DOHH2 (cell line): ENCODE measurements around the gene RANBP10.

Experiments used
- H3F3A ChIP-seq: fragments of 200-600 bp; sonication (generic), shearing (Covaris generic); 2 replicates; pipeline ENCODE4 v1.6.0; 2016; ENCODE audit warnings: antibody characterized with exemption, mild to moderate bottlenecking; ENCODE audit not compliant: control insufficient read depth, insufficient read depth
- H3K27ac ChIP-seq: fragments of 200-600 bp; sonication (generic); 2 replicates; pipeline ENCODE4 v1.5.1; 2014; ENCODE audit warnings: low read depth, mild to moderate bottlenecking, low read length, moderate library complexity
- H3K27me3 ChIP-seq: fragments of 200-600 bp; sonication (generic); 2 replicates; pipeline ENCODE4 v1.6.1; 2014; ENCODE audit warnings: mild to moderate bottlenecking, low read length, mixed read lengths; ENCODE audit not compliant: control insufficient read depth
- H3K36me3 ChIP-seq: fragments of 200-600 bp; sonication (generic); 2 replicates; pipeline ENCODE4 v1.6.1; 2014; ENCODE audit warnings: mild to moderate bottlenecking, low read length, moderate library complexity, mixed read lengths; ENCODE audit not compliant: control insufficient read depth
- H3K4me1 ChIP-seq: fragments of 200-600 bp; sonication (generic); 2 replicates; pipeline ENCODE4 v1.6.1; 2014; ENCODE audit warnings: mild to moderate bottlenecking, low read length, mixed read lengths; ENCODE audit not compliant: control insufficient read depth
- H3K4me2 ChIP-seq: fragments of 200-600 bp; sonication (generic); 2 replicates; pipeline ENCODE4 v1.6.0; 2014; ENCODE audit warnings: mild to moderate bottlenecking, low read length, moderate library complexity
- H3K4me3 ChIP-seq: fragments of 200-600 bp; sonication (generic); 2 replicates; pipeline ENCODE4 v1.5.1; 2014; ENCODE audit warnings: mild to moderate bottlenecking, low read length, mixed read lengths
- H3K79me2 ChIP-seq: fragments of 200-600 bp; sonication (generic); 2 replicates; pipeline ENCODE4 v1.6.1; 2014; ENCODE audit warnings: mild to moderate bottlenecking, low read length, mixed read lengths; ENCODE audit not compliant: control insufficient read depth
- H3K9me2 ChIP-seq: fragments of 200-600 bp; sonication (generic); replicated peaks from 2 replicates; pipeline ENCODE4 v1.6.1; 2014; ENCODE audit warnings: mild to moderate bottlenecking, low read length, mixed read lengths; ENCODE audit not compliant: control insufficient read depth
- H3K9me3 ChIP-seq: fragments of 200-600 bp; sonication (generic); 2 replicates; pipeline ENCODE4 v1.6.1; 2014; ENCODE audit warnings: antibody characterized with exemption, low read length, mixed read lengths; ENCODE audit not compliant: control insufficient read depth, insufficient read depth
- H4K20me1 ChIP-seq: fragments of 200-600 bp; sonication (generic); 2 replicates; pipeline ENCODE4 v1.6.0; 2014; ENCODE audit warnings: low read depth, mild to moderate bottlenecking, antibody characterized with exemption, low read length, moderate library complexity; ENCODE audit not compliant: control insufficient read depth, insufficient read depth
- EZH2phosphoT487 ChIP-seq: fragments of 200-600 bp; sonication (generic); IDR thresholded peaks from 2 replicates; pipeline ENCODE4 v1.6.1; 2017; ENCODE audit warnings: borderline replicate concordance, mild to moderate bottlenecking, antibody characterized with exemption, low read length, moderate library complexity, mixed read lengths
- TF ChIP-seq, protein P1 (sequence below): fragments of 200-600 bp; sonication (generic); IDR thresholded peaks from one replicate; pipeline ENCODE4 v1.5.1; 2014; ENCODE audit warnings: antibody characterized with exemption, mild to moderate bottlenecking, low read depth, low read length; ENCODE audit not compliant: poor library complexity, severe bottlenecking

The RANBP10 gene

DNA sequence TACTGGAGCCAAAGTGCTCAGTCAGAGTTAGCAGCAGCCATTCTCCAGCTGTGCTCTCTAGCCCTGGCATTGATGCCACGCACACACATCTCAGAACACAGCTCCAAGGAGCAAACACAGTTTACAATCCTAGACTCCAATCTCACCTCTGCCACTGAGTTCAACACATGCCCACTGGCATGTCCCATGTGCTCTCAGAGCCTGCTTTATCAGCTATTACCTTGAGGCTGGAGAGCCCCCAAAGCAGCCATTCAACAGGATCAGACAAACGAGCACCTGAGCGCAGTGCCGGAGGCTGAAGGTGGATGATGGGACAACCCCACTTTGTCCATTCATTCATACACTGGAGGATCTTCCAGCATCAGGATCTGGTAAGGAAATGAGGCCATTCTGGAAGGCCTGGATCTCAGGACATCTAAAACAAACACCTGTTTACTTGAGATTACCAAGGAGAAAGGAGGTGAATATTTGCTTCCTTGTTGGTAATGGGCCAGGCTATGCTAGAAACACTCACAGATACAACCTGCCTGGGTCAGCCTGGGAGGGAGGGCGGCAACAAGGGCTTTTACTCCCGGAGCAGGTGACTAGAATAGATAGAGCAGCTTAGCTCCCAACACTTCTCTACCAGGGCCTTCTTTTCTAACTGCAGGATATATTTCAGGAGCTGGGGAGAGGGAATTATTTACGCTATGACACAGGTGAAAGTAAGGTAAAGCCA lies 25.4 kb downstream of the RANBP10 start:
- no peak overlapping the region for H3K4me2 ChIP-seq
- peaks cover 11% of the 10 kb centered on the region for H3K79me2 ChIP-seq
- H3K27me3 ChIP-seq, result no peaks in the 10 kb centered on the region
- H3K9me3 ChIP-seq, result no peaks in the 10 kb centered on the region
- no peak overlapping the region for H3K4me3 ChIP-seq
- no peaks in the 10 kb centered on the region for H4K20me1 ChIP-seq
- no peak overlapping the region for H3K27ac ChIP-seq
- H3K9me2 ChIP-seq, result no peaks in the 10 kb centered on the region
- no peaks in the 10 kb centered on the region for H3F3A ChIP-seq
- peaks cover 2% of the 10 kb centered on the region for H3K4me1 ChIP-seq
- TF ChIP-seq EZH2phosphoT487, result no peak
- TF ChIP-seq, protein P1, sequence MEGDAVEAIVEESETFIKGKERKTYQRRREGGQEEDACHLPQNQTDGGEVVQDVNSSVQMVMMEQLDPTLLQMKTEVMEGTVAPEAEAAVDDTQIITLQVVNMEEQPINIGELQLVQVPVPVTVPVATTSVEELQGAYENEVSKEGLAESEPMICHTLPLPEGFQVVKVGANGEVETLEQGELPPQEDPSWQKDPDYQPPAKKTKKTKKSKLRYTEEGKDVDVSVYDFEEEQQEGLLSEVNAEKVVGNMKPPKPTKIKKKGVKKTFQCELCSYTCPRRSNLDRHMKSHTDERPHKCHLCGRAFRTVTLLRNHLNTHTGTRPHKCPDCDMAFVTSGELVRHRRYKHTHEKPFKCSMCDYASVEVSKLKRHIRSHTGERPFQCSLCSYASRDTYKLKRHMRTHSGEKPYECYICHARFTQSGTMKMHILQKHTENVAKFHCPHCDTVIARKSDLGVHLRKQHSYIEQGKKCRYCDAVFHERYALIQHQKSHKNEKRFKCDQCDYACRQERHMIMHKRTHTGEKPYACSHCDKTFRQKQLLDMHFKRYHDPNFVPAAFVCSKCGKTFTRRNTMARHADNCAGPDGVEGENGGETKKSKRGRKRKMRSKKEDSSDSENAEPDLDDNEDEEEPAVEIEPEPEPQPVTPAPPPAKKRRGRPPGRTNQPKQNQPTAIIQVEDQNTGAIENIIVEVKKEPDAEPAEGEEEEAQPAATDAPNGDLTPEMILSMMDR, result no peak
- H3K36me3 ChIP-seq, result no peaks in the 10 kb centered on the region

DNA sequence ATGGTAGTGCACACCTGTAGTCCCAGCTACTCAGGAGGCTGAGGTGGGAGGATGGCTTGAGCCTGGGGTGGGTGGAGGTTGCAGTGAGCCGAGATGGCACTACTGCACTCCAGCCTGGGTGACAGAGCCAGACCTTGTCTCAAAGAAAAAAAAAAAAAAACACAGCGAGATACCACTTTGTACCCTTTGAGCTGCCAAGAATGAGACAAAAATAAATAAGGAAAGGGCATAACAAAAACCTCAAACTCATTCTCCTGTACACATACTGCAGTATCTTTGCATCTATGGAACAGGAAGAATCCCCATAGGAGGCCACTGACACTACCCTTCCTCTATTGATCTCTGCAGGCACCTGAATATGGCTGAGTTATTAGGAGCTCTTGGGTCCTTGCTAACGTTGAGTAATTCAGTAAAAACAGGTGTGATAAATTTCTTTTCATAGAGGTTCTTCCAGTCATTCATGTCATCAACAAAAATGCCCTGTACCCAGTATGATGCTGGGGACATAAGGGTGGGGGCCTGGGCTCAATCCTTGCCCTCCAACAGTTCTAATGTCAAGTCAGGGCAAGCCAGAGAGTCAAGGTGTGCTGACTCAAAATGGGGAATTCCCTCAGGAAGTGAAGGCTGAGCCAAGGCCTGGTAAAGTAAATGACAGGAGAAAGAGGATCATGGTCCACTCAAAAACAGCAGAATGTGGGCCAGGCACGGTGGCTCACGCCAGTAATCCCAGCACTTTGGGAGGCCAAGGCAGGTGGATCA lies 26.9 kb downstream of the RANBP10 start:
- no peaks in the 10 kb centered on the region for H3F3A ChIP-seq
- H3K4me3 ChIP-seq, result no peak overlapping the region
- no peak overlapping the region for H3K4me2 ChIP-seq
- TF ChIP-seq, protein P1, result no peak
- TF ChIP-seq EZH2phosphoT487, result no peak
- H3K27ac ChIP-seq, result no peak overlapping the region
- no peaks in the 10 kb centered on the region for H3K27me3 ChIP-seq
- no peaks in the 10 kb centered on the region for H4K20me1 ChIP-seq
- no peaks in the 10 kb centered on the region for H3K9me3 ChIP-seq
- no peaks in the 10 kb centered on the region for H3K4me1 ChIP-seq
- H3K9me2 ChIP-seq, result no peaks in the 10 kb centered on the region
- no peaks in the 10 kb centered on the region for H3K36me3 ChIP-seq
- H3K79me2 ChIP-seq, result peaks cover 11% of the 10 kb centered on the region

DNA sequence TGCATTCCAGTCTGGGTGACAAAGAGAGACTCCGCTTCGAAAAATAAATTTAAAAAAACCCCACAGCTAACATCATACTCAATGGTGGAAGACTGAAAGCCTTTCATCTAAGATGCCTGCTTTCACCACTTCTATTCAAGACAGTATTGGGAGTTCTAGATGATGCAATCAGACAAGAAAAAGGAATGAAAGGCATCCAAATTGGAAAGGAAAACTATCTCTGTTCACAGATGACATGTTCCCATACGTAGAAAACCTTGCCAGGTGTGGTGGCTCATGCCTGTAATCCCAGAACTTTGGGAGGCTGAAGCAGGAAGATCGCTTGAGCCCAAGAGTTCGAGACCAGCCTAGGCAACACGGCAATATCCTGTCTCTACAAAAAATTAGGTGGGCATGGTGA lies 31.1 kb downstream of the RANBP10 start:
- H3K9me3 ChIP-seq, result no peaks in the 10 kb centered on the region
- no peaks in the 10 kb centered on the region for H4K20me1 ChIP-seq
- 0 out of 2 replicates have a peak, but pooled peaks cover under 1% of the 10 kb centered on the region for H3F3A ChIP-seq
- peaks cover 4% of the 10 kb centered on the region; the same call in 1 of the 2 replicates for H3K36me3 ChIP-seq
- no peak overlapping the region for H3K4me3 ChIP-seq
- TF ChIP-seq, protein P1, result no peak
- TF ChIP-seq EZH2phosphoT487, result no peak
- no peak overlapping the region for H3K27ac ChIP-seq
- no peak overlapping the region for H3K4me2 ChIP-seq
- peaks cover 4% of the 10 kb centered on the region; the same call in 1 of the 2 replicates for H3K79me2 ChIP-seq
- no peaks in the 10 kb centered on the region for H3K4me1 ChIP-seq
- H3K27me3 ChIP-seq, result no peaks in the 10 kb centered on the region
- H3K9me2 ChIP-seq, result no peaks in the 10 kb centered on the region
